A549 treated with AZD9567 at 1 μM for 4 hours (cell line): ENCODE results near the gene GALNT4. TPM values are rescaled to one million over a fixed set of nuclear protein-coding genes. Genes with fewer than 3 reads are reported as not detected.

Source experiments
- total RNA-seq: library from RNA; stranded (reverse); fragments of 200-300 nt; extraction: Qiagen RNA extraction; gene quantifications from 5 replicates; pipeline ENCODE4 v1.2.3, GENCODE V29; 2022; ENCODE audit not compliant: insufficient read depth

GALNT4 gene
- 7.9 to 12.4 TPM (median 11.4 TPM) in 5 replicates for total RNA-seq

GRCh38 chr12:89524541-89525304 lies at the start of gene GALNT4:
Gene GALNT4 (minus strand): TSS chr12:89524796. CDS start chr12:89524549, 247 bp downstream.

GRCh38 chr12:89525824-89526770 lies 1.5 kb upstream of the GALNT4 start, which contains the start of gene POC1B:
Gene POC1B (minus strand): TSS chr12:89526047. CDS start chr12:89525895, 152 bp downstream.

Other genes starting within 250 kb of the GALNT4 start
- 8.3 to 12.5 TPM (median 11.4 TPM) in 5 replicates for gene DUSP6, start 172.3 kb downstream of the GALNT4 start, total RNA-seq
- gene POC1B, start 1.3 kb upstream of the GALNT4 start, total RNA-seq = 14.1 to 18.9 TPM (median 17.7 TPM) in 5 replicates
- gene ATP2B1, start 184.0 kb upstream of the GALNT4 start, total RNA-seq = 48.4 to 78.1 TPM (median 56.1 TPM) in 5 replicates